HG02938 (cell line): ENCODE measurements around the gene CERCAM.

Experiments
- ATAC-seq: cut with Tn5 transposase; IDR thresholded peaks from one replicate; pipeline ENCODE4 v1.9.1; 2021; ENCODE audit warnings: mild to moderate bottlenecking, moderate library complexity; ENCODE audit not compliant: unreplicated experiment

Gene CERCAM

GRCh38 chr9:128455849-128456612 is 35.4 kb downstream of the CERCAM start, which contains the start of gene ODF2:
Gene ODF2 (plus strand): TSS chr9:128456006. CDS start chr9:128456092, 86 bp downstream.
- ATAC-seq: peak; percentile 79

GRCh38 chr9:128456613-128457061 is 36.0 kb downstream of the CERCAM start:
- peak; percentile 48 for ATAC-seq

GRCh38 chr9:128457207-128457606 is 36.5 kb downstream of the CERCAM start:
- ATAC-seq: no peak

GRCh38 chr9:128459011-128459410 is 38.4 kb downstream of the CERCAM start:
- no peak for ATAC-seq

- no peak for ATAC-seq
Observed at GRCh38 chr9:128469070-128469469, 48.4 kb downstream of the CERCAM start.

- no peak for ATAC-seq
Observed at GRCh38 chr9:128470560-128470959, 49.9 kb downstream of the CERCAM start.

GRCh38 chr9:128473104-128473503 is 52.4 kb downstream of the CERCAM start:
- no peak for ATAC-seq

GRCh38 chr9:128475867-128476266 is 55.2 kb downstream of the CERCAM start:
- ATAC-seq: no peak

- ATAC-seq: no peak
Observed at GRCh38 chr9:128479262-128479661, 58.6 kb downstream of the CERCAM start.

GRCh38 chr9:128481561-128481960 is 60.9 kb downstream of the CERCAM start:
- ATAC-seq: no peak

- no peak for ATAC-seq
Observed at GRCh38 chr9:128482186-128482585, 61.5 kb downstream of the CERCAM start.

GRCh38 chr9:128484686-128485413 is 64.2 kb downstream of the CERCAM start:
- ATAC-seq: no peak

GRCh38 chr9:128485414-128485855 is 64.8 kb downstream of the CERCAM start:
- no peak for ATAC-seq

GRCh38 chr9:128486201-128486600 is 65.5 kb downstream of the CERCAM start:
- ATAC-seq: no peak
